Ovary (tissue), 3 donors: ENCODE results near the gene ICAM4.

Source experiments
- EP300 ChIP-seq: sonication (generic); formaldehyde crosslinking; IDR thresholded peaks from one replicate; pipeline ENCODE4 v1.6.1; 2017; ENCODE audit warnings: antibody characterized with exemption
- POLR2A ChIP-seq: fragments of 450-650 bp; IDR thresholded peaks from one replicate; pipeline ENCODE4 v1.6.1; 2017; ENCODE audit warnings: antibody characterized with exemption, mild to moderate bottlenecking, moderate library complexity
- TF ChIP-seq, protein P1 (sequence below), 3 donors: fragments of 450-650 bp in 2 of 3; fragments of 200-600 bp in 1 of 3; IDR thresholded peaks; one replicate each; pipeline versions ENCODE4 v1.5.1 to v1.8.0; 2016 to 2022; ENCODE audit warnings: antibody characterized with exemption in 3 of 3, mild to moderate bottlenecking in 1 of 3
- donor health status: DM: no; HTN: no; CAD: no.

DNA sequence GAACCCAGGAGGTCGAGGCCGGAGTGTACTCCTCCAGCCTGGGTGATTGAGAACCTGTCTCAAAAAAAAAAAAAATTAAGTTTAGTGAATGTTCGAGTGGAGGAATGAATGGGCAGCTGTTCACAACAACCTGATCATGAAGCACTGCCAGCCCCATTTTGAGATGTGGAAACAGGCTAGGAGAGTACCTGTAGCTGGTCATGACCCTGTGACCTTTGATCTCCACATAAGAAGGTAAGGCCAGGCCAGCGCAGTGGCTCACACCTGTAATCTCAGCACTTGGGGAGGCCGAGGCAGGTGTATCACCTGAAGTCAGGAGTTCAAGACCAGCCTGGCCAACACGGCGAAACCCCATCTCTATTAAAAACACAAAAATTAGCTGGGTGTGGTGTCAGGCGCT, 39.0 kb downstream of the ICAM4 start:
- TF ChIP-seq POLR2A, result no peak
- TF ChIP-seq, protein P1, sequence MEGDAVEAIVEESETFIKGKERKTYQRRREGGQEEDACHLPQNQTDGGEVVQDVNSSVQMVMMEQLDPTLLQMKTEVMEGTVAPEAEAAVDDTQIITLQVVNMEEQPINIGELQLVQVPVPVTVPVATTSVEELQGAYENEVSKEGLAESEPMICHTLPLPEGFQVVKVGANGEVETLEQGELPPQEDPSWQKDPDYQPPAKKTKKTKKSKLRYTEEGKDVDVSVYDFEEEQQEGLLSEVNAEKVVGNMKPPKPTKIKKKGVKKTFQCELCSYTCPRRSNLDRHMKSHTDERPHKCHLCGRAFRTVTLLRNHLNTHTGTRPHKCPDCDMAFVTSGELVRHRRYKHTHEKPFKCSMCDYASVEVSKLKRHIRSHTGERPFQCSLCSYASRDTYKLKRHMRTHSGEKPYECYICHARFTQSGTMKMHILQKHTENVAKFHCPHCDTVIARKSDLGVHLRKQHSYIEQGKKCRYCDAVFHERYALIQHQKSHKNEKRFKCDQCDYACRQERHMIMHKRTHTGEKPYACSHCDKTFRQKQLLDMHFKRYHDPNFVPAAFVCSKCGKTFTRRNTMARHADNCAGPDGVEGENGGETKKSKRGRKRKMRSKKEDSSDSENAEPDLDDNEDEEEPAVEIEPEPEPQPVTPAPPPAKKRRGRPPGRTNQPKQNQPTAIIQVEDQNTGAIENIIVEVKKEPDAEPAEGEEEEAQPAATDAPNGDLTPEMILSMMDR (IDR thresholded peaks at IDR 0.05), result no peak
- TF ChIP-seq EP300, result no peak
